GM13977 (cell line): ENCODE results near the gene HOPX.
A peak's percentile ranks its signal among the peaks of the same experiment; 100 is the strongest.
"Not testable (repeated sequence)": the region's sequence is repeated elsewhere in the genome, so short reads cannot be mapped to it uniquely, and the experiment has no call there.

Experiments
- DNase-seq: peaks from one replicate; pipeline ENCODE4 v3.0.0; 2012; ENCODE audit warnings: low spot score
- CTCF ChIP-seq: IDR thresholded peaks from 2 replicates; pipeline ENCODE4 v1.5.1; 2012; ENCODE audit warnings: mild to moderate bottlenecking, control low read depth; ENCODE audit not compliant: insufficient read depth; ENCODE audit errors: extremely low read depth, missing control alignments
- in situ Hi-C: fragments of 300-500 bp; cut with MboI; formaldehyde crosslinking; loops from one replicate; pipeline ENCODE4 v1.12.0; 2022; ENCODE audit warnings: low sequenced_read_pairs, low pct_unique_long_range_greater_than_20kb, mixed read lengths, inconsistent platforms; ENCODE audit not compliant: unreplicated experiment

The HOPX gene

GRCh38 chr4:56699537-56700105 is 18.5 kb upstream of the HOPX start:
- no peak for TF ChIP-seq CTCF
- DNase-seq: no peak
- in situ Hi-C loops: no loop called here

GRCh38 chr4:56698329-56698728 is 17.2 kb upstream of the HOPX start:
- DNase-seq: no peak
- in situ Hi-C loops: no loop called here
- no peak for TF ChIP-seq CTCF

DNA sequence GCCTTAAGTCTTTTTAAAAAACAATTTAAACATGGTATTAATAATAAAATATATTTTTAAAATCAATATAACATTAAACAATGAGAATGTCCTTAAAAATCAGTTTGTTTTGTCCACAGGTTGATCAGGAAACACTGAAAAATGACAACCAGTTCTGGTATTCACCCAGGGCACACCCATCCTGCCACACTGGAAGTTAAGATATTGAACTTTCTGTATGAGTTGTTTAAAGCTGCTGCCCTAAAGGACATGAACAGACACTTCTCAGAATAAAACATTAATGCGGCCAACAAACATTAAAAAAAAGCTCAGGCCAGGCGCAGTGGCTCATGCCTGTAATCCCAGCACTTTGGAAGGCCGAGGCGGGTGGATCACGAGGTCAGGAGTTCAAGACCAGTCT is 15.0 kb upstream of the HOPX start:
- TF ChIP-seq CTCF: no peak
- in situ Hi-C loops: no loop called here
- DNase-seq: no peak

GRCh38 chr4:56693476-56693875 is 12.4 kb upstream of the HOPX start:
- in situ Hi-C loops, DNase-seq: not testable (repeated sequence)

DNA sequence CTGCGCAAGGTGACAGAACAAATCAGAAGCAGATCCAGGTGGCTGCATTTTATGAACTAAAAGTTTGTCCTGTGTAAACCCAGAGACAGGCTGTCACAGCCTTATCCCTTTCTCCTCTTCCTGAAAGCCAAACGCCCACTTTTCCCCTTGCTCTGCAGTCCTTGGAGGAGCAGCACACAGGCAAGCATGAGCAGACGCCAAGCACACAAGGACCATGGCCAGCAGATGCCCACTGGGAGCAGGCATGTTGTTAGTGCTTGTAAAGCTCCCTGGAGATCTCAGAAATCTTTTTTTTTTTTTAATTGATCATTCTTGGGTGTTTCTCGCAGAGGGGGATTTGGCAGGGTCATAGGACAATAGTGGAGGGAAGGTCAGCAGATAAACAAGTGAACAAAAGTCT is 11.5 kb upstream of the HOPX start:
- DNase-seq: no peak
- TF ChIP-seq CTCF: no peak
- in situ Hi-C loops: no loop called here

DNA sequence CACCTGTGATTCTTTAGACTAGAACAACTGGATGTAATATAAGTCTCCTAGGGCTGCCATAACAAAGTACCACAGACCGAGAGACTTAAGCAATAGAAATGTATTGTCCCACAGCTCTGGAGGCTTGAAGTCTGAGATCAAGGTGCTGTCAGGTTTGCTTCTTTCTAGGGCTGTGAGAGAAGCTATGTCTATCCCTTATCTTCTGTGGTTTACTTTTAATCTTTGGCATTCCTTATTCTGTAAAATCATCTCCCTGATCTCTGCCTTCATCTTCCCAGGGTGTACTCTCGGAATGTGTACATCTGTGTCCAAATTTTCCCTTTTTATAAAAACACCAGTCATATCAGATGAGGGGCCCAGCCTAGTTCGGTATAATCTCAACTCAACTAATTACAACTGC is 10.3 kb upstream of the HOPX start:
- TF ChIP-seq CTCF: no peak
- in situ Hi-C loops: no loop called here
- no peak for DNase-seq

GRCh38 chr4:56690393-56690792 is 9.3 kb upstream of the HOPX start:
- in situ Hi-C loops: no loop called here
- DNase-seq: no peak

More at GRCh38 chr4:56690393-56690792, 9.3 kb upstream of the HOPX start:
- peak; percentile 24 for TF ChIP-seq CTCF
